Measurements from ENCODE around the gene SV2B.

Gene SV2B

DNA sequence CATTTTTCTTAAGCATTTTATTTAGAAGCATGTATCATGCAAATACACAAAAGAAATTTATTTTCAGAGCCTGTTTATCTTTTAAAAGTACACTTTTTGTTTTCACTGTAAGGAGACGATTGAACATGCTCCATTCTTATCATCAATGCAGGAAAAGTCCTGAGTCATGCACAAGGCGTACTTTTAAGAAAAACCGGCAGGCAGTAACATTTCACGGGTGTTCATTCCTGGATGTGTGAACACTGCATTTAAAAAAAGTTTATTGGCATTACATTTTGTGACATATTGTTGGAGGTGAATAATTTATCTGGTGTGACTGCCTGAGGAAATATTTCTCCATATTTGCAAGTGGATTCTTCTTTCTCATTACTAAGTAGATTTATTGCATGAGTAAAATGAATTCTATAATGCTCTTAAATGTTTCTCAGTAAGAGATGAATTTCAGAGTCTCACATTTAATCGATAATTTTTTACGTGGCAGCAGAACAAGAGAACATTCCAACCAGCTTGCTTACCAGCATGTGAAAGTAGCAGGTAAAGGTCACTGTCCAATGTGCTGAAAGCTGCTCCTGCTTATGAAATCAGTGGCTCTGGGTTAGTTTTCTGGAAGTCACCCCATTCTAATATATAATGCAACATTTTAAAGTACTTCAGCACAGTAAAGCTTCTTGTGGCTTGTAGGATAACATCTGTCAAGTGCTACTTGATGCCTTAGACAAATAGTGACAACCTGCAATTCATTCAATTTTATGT lies 87.0 kb downstream of the SV2B start:
- no peak for DNase-seq (ENCODE audit: low read depth in 4 of 4, low spot score in 1 of 4)

DNA sequence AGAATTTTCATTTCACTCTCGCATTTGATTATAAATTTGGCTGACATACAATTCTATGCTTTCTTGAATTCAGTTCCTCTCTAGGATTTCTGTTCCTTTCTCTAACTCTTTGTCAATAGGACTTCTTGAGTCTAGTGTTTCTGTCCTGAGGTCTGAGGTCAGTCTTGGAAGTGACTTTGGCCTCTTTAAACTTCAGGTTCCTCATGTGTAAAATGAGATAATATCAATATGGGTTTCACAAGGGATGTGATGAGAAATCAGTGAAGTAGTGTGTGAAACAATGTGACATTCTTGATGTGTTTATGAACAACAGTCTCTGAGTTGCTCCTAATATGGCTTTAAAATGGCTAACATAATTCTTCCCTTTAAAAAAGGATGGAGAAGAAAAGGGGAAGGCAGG lies 92.2 kb downstream of the SV2B start:
- no peak for DNase-seq (ENCODE audit: low read depth in 4 of 4, low spot score in 1 of 4)

DNA sequence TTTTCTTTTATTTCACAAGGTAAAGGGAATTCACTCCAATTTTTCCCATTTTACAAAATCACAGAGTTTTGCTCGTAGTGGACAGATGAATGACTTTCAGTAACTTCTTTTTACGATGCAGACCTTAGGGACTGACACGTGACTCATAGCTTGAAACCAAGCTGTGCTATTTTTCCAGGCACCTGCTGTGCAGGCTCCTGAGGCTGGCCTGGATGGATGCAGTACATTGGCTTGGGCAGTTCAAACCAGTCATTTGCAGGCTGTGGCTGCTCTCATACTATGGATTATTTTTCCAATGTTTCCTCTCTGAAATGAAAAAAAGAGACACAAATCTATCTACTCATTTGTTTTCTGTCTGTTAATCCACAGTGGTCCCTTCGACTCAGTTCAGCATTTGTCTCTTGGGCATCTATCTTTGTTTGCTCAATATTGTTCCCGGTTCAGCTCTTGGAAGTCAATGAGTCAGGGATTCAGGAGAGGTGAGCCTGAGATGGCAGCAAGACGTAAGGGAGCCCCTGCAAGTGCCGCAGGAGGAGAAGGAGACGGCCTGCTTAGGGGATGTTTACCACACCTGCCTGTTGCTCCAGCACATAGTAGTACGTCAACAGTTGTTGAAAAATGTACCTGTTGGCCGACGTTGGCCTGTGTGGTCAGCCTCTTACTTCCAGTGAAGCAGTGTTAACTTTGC lies 92.8 kb downstream of the SV2B start:
- DNase-seq (ENCODE audit: low read depth in 4 of 4, low spot score in 1 of 4): no peak

DNA sequence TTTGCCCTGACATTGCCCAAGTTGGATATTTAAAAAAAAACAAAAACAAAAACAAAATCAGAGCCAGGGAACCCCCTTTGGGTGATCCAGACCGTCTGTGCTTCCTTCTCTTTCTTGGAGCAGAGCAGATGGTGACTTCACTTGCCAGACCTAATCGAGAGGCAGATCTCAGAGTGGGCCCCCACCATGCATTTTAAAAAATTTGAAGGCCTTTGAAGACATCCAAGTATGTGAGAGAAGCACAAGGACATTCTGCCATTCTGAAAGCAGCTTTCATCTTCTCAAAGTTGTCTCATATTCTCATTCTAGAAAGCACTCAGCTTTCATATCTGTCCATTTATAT lies 93.3 kb downstream of the SV2B start:
- DNase-seq (ENCODE audit: low read depth in 4 of 4, low spot score in 1 of 4): no peak

DNA sequence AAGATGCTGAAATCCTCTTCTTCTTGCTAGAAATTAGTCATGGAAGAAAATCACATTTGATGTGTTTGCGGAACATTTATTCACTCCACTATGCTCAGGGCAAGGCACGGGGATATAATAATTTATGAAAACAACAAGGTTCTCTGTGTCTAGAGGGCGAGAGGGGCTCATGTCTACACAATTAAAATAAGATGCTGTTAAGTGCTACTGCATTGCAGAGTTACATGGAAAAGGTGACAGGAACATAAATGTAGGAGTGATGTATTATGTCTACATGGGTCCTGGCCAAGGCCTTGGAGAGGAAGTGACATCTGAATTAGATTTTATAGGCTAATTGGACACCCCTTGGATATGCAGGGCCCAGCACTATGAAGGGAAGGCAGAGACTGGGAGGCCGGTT lies 96.1 kb downstream of the SV2B start:
- no peak for DNase-seq (ENCODE audit: low read depth in 4 of 4, low spot score in 1 of 4)

DNA sequence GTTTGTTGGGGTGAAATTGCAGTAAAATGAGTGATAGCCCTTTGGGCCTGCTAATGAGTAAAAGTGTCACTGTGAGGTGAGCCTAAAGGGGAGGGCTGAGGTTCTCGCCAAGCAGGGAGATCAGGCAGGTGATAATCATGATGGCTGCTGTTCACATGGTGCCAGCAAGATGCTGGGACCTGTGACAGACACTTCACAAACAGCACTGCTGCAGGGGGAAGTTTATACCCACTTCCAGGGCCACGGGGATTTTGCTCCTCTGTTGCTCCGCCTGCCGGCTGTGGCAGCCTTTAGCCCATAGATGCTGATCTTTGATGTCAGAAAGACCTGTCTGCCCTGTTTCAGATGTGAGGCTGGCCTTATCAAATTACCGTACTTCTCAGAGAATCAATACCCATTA lies 96.7 kb downstream of the SV2B start:
- no peak for DNase-seq (ENCODE audit: low read depth in 4 of 4, low spot score in 1 of 4)

DNA sequence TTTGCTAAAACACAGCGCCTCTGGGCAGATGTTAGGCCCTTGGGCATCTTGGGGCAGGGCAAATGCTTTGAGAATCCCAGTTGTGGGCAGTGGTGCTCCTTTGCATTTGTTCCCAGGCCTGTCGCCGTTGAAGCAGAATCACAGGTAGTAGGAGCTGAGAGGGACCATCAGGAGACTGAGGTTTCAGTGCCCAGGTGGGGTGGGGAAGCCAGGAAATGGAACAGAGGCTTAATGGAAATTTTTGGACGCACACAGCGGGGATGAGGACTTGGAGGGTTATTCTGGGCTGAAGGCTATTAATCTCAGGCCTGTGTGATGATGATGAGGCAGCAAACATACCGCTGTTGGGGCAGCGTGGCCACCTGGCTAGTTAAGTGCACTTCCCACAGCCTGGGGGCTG lies 99.5 kb downstream of the SV2B start:
- DNase-seq (ENCODE audit: low read depth in 4 of 4, low spot score in 1 of 4): no peak

DNA sequence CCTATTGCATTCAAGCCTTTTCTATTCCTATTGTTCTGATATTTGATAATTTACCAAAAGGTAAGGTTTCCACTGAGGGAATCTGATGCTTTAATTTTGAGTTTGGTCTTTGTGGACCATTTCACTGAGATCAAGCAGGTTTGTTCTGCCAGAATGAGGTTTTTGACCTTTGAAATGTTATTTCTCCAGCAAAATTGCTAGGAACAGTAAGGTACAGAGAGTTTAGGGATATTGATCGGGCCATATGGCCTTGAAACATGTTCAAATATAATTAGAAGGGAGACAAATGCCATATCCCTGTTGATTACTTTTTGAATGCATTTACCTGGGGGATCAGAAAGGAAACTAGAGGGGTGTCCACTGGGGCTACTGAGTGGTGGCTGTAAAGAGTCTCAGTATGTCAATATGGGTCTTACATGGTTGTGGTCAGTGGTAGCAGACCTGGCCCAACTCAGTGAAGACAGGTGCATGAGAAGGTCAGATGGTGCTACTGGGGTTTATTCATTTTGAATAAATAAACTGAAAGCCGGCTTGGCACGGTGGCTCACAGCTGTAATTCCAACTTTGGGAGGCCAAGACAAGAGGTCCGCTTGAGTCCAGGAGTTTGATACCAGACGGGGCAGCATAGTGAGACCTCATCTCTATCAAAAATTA lies 100.2 kb downstream of the SV2B start:
- no peak for DNase-seq (ENCODE audit: low read depth in 4 of 4, low spot score in 1 of 4)

DNA sequence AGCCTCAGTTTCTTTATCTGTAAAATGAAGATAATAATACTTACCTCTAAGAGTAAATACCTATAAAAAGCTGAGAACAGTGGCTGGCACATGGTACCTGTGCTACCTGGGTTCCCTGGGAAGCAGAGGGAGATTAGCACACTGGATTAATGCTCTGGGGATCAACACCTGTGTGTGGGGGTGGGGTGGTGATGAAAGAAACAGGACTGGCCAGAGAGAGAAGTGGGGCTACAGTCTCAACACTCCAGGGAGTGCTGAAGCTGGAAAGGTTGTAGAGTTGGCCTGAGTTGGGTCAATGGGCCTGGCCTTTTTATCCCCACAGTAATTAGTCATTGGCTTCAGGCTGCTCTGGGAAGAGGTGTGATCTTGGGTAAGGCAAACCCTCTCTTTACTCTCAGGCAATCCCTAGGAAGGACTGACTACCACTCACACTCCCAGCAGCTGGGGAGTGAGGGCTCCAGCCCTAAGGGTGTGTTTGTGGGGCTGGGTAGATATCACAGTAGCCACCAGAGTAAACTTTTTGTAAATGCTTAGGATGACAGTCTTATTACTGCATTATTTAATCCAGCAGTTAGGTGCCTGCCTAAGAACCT lies 102.5 kb downstream of the SV2B start:
- no peak for DNase-seq (ENCODE audit: low read depth in 4 of 4, low spot score in 1 of 4)

DNA sequence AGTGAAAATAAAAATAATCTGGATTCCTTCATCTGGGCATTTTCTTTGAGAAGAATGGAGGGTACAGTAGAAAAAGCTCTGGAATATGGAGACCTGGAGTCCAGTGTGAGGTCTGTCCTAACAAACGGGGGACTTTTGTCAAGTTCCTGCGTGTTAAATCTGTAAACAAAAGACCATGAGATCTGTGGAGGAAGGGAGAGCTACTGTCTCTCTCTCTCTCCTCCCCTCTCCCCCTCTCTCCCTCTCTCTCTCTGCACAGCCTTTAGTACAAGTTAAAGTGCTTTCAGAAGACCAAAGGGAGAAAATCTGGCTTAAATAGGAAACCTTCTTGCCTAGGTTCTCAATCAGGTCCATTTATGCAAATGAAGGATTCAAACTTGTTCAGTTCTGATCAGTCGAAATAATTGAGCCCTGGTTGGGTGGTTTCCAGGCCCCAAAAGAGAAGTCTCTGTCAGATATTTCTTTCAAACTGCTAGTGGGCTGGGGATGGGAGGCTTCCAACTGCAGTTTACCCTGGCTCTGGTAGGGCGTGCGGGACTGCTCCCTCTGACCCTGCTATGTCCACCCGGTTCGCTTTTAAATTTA lies 103.7 kb downstream of the SV2B start:
- DNase-seq (ENCODE audit: low read depth in 4 of 4, low spot score in 1 of 4): no peak

DNA sequence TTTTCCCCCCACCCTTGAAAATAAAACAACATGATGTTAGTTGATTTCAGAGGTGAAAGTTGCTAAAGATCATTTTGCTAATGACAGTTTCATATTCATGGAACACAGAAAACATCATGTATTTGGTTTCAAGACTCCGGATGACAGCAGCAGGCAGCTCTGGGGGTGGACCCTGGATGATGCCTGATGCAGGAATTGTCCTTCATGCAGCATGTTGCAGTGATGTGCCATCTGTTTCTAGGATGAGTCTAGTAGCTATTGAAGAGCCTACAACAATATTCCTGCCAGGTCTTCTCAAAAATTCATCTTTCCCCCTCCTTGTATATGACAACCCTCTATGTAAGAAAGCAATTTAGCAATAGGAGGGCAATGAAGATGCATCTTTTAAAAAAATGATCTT lies 108.3 kb downstream of the SV2B start:
- DNase-seq (ENCODE audit: low read depth in 4 of 4, low spot score in 1 of 4): no peak

DNA sequence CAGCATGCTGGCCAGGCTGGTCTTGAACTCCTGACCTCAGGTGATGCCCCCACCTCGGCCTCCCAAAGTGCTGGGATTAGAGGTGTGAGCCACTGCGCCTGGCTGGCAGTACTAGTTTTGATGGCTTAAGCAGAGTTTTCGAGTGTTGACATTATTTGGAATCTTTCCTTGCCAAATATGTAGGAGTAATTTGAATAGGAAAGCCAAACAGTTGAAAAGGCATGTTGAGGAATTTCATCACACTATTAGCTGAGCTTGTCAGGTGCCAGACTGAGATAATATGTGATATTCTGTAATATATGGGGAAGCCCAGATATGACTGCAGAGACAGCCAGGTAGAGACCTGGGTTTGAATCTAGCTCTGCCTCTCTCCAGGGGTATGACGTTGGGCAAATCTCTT lies 109.3 kb downstream of the SV2B start:
- no peak for DNase-seq (ENCODE audit: low read depth in 4 of 4, low spot score in 1 of 4)

DNA sequence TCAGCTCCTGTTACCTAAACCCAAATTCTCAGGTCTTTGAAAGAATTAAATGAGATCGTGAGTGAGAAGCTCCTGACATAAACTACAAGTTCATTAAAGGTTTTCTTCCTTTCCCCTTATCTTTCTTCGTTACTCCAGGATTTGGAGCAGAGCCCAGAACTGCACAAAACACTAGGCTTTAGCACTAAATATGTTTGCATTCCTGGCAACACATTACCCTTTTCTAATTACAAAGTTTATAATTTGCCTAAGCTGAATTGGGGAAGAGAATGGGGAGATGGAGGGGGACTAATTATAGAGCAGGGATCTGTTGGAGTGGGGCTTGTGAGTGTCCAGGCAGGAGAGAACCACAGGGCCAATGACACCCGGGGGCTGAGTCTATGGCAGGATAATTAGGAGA lies 109.7 kb downstream of the SV2B start:
- DNase-seq (ENCODE audit: low read depth in 4 of 4, low spot score in 1 of 4): no peak

DNA sequence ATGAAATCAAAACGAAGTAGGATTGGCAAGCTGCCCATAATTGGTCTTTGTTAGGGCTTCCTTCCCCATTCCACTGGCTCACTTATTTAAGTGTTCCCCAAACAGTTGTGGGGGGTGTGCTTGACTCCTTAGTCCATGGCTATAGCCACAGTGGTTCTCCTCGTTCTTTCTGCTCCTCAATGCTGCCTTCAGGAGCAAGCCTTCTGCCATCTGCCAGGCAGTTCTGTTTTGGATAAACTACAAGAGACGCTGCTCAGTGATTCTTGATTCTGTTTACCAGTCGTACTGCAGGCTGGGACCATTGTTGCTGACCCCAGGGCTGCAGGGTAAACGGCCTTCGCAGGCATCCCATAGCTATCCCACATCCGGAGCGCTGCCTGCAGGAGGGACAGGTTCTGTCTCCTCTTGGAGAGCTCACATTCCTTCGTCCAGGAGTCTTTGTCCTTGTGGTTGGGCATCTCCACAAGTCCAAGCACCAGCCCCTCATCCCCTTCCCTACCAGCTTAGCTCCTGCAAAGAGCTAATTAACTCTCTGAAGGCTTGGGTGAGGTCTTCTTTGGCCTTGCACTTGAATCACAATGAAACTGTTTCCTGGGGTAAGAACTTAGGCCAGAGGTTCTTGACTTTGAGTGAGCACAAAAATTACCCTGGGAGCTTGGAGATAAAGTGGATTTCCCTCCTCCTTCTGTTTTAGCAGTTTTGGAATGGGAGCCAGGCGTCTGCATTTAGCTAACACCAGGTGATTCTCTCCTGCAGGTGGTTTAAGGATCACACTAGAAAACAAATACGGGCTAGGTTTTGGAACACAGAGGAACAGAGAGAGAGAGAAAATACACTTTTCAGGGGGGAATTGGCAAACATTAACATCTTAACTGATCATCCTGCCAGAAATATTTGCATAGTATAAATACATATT lies 114.9 kb downstream of the SV2B start:
- no peak for DNase-seq (ENCODE audit: low read depth in 4 of 4, low spot score in 1 of 4)

DNA sequence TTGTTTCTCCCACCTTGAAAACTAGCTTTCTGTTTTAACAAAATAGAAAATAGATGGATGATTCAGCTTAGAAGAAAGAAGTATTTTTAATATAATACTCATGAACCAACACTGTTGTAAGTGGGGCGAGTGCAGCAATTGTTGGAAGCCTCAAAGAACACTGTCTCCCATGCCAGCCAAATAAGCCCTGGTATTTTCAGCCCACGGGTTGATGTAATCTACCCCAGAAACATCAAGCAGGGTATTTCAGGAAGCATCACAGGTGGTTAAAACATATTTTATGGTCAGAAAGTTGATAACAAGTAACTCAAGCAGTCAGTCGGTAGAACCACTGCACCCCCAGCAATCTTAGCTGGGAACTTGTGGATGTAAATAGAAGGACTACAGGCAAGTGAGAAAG lies 115.9 kb downstream of the SV2B start:
- DNase-seq (ENCODE audit: low read depth in 4 of 4, low spot score in 1 of 4): no peak

DNA sequence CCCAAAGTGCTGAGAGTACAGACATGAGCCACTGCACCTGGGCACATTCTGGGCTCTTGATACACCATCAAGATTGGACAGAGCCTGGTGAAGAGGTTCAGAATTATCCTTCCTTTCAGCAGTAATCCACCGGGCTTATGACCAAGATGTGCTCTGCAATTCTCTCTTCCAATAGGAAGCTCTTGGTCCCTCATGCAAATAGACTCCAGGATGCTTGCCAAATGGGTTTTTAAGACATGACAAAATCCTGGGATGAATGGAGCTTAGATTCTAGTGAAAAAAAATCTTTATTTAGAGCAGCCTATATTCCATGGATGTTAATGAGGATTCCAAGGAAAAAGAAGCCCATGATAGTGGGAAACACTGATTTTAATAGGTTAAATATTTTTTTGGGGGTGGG lies 119.1 kb downstream of the SV2B start:
- DNase-seq (ENCODE audit: low read depth in 4 of 4, low spot score in 1 of 4): no peak

DNA sequence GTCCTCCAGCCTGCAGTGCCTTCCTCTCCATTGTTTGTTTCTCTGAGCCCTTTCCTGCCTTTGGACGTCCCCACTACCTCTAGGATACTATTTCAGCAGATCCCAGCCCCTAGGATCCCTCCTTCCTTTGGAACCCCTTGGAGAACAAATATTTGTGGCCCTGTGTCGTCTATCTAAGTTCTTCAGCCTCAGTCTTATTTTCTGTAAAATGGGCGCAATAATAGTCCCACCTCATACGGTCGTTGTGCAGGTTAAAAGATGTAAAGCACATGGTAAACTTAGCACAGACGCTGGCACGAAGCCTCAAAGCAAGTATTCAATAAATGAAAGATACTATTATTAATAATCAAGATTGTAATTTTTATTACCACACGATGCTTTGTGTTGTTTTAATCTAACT lies 122.0 kb downstream of the SV2B start:
- no peak for DNase-seq (ENCODE audit: low read depth in 4 of 4, low spot score in 1 of 4)

DNA sequence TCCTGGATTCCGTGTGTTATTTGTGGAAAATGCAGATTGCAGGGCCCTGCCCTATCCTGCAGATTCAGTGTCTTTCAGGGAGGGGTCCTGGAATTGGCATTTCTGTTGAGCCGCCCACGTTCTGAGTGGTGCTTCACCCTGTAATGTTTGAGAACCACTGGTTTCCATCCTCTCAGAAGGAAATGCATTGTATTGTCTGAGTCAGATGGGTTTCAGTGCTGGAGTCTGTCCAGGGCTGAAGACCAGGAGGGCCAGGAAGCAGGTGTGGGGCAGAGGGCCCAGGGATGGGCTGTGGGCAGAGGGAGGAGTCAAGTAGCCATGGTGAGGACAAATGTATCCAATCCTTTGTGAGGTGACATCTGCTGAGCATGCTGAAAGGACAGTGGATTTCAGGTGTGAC lies 123.8 kb downstream of the SV2B start:
- DNase-seq (ENCODE audit: low read depth in 4 of 4, low spot score in 1 of 4): no peak

DNA sequence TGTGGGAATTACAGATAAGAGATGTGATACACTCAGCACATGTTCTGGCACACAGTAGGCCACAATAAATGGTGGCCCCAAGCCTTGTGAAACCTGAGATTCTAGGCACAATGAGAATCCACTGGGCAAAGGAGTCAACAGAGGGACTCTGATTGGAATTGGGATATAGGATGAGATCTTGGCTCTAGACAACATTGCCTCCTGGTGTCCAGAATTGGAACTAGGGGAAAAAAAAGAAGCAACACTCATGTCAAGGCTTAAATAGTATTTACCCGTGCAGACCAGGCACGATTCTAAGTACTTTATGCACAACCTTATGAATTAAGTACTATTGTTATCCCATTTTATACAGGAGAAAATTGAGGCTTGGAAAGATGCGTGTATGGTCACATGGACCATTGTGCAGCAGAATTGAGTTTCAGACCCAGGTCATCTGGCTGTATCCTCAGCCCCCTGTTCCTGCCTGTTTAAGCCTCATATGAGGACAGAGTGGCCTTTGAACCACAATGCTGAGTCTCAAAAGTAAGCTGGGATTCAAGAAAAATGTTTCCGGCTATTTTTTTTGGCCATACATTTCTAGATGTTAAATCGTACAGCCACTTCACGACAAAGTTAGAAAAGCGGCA lies 124.8 kb downstream of the SV2B start:
- no peak for DNase-seq (ENCODE audit: low read depth in 4 of 4, low spot score in 1 of 4)

DNA sequence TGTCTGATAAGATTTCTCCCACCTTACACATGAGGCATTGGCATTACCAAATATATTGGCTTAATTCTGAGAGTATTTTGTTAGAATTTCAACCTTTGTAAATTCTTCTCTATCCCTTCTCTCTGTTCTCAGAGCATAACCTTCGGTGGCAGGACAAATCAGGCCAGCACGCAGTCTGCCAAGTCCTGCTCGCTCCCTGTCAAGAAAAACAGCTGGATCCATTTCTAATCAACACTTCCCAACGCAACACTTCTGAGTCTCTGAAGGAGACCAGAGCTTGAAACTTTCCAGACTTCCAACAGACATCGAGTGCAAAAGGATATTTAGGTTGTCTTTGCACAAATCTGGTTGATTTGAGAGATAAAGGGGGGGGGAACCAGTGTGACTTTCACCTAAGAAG lies 125.7 kb downstream of the SV2B start:
- DNase-seq (ENCODE audit: low read depth in 4 of 4, low spot score in 1 of 4): no peak
